ENCODE data around the gene FRMD5. TPM values are rescaled to one million over a fixed set of nuclear protein-coding genes. Genes with fewer than 3 reads are reported as not detected.

The FRMD5 gene
- total RNA-seq, 1 donor from 2014 or later: 1.2 TPM

DNA sequence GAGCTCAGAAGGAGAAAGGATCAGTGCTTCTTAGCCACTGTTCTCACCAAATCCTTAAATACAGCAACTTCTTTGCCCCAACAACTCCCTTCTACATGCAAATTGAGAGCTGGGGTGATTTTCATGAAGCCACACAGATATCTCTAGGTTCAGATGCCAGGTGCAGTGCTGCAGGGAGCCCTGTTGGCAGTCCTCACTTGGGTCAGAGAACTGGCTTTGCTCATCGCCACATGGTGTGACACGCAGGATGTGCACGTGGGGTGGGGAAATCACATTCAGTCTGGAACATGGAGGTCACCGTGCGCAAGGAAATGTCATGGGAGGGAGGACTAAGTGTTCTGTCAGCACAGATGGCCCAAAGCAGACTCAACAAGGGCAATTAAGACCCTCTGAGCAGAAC is 264.5 kb downstream of the FRMD5 start:
- no peak for ATAC-seq
- no peaks in the 10 kb centered on the region for H3K4me1 ChIP-seq
- H3K27me3 ChIP-seq: no peaks in the 10 kb centered on the region
- intact Hi-C loops (cut with DNase I): no loop called here
- no peak overlapping the region for H3K27ac ChIP-seq
- no peak for TF ChIP-seq CTCF (IDR thresholded peaks at IDR 0.05)
- H3K36me3 ChIP-seq: no peaks in the 10 kb centered on the region
- H3K4me3 ChIP-seq: no peak overlapping the region
- DNase-seq: no peak
- H3K9me3 ChIP-seq: no peaks in the 10 kb centered on the region

GRCh38 chr15:43930079-43930478 is 265.0 kb downstream of the FRMD5 start:
- DNase-seq (no peak), ATAC-seq (no peak)
- H3K4me1 ChIP-seq: no peaks in the 10 kb centered on the region
- H3K36me3 ChIP-seq: no peaks in the 10 kb centered on the region
- intact Hi-C loops (cut with DNase I): no loop called here
- H3K4me3 ChIP-seq: no peak overlapping the region
- H3K9me3 ChIP-seq: no peaks in the 10 kb centered on the region
- H3K27me3 ChIP-seq: no peaks in the 10 kb centered on the region
- TF ChIP-seq CTCF (IDR thresholded peaks at IDR 0.05): no peak
- no peak overlapping the region for H3K27ac ChIP-seq

DNA sequence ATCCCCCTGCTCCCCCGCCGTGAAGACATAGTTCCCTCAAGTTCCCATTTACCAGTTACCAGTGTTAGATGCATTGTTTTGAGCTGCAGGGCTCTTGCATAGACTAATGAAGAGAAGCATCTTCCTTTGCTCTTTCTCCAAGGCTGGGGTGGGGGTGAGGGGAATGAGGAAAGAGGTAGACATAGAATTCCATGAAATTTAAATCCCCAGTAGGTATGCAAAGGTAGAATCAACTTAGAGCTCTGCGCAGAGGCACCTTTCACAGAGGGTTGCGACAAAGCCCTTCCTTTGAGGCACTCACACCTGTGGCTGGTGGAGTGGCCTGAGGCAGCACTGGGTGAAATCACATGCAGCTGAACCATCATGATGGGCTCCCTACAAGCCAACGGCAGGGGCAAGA is 266.9 kb downstream of the FRMD5 start:
- Histone ChIP-seq H3K27me3 (no peaks in the 10 kb centered on the region), H3K4me3 (no peak overlapping the region), H3K4me1 (no peaks in the 10 kb centered on the region), H3K9me3 (no peaks in the 10 kb centered on the region), H3K27ac (no peak overlapping the region), H3K36me3 (no peaks in the 10 kb centered on the region)
- DNase-seq: no peak
- no peak for ATAC-seq
- intact Hi-C loops (cut with DNase I): no loop called here
- no peak for TF ChIP-seq CTCF (IDR thresholded peaks at IDR 0.05)

GRCh38 chr15:43927203-43927602 is 267.9 kb downstream of the FRMD5 start:
- Histone ChIP-seq H3K36me3 (no peaks in the 10 kb centered on the region), H3K27ac (no peak overlapping the region), H3K4me1 (no peaks in the 10 kb centered on the region), H3K27me3 (no peaks in the 10 kb centered on the region), H3K4me3 (no peak overlapping the region), H3K9me3 (no peaks in the 10 kb centered on the region)
- DNase-seq: no peak
- intact Hi-C loops (cut with DNase I): no loop called here
- no peak for ATAC-seq
- TF ChIP-seq CTCF (IDR thresholded peaks at IDR 0.05): no peak

DNA sequence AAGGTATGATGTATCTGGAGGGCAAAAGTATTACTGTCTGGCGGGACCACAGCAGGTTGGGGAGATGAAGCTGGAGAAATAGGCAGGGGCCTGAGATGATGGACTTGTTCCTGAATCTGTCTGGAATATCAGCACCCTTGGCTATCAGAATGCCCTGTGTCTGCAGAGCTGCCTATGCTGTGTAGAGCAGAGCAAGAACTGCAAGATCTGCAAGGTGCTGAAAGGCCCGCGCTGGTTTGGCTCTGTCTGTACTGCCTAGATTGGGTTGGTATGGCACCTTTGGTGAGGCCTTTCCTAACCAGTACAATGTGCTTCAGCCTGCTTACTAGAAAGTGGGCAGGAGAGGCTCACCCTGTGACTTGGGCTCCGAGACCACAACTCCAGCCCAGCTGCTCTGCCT is 271.5 kb downstream of the FRMD5 start:
- Histone ChIP-seq H3K4me1 (no peaks in the 10 kb centered on the region), H3K36me3 (no peaks in the 10 kb centered on the region), H3K9me3 (no peaks in the 10 kb centered on the region), H3K4me3 (no peak overlapping the region), H3K27ac (no peak overlapping the region), H3K27me3 (peaks cover under 1% of the 10 kb centered on the region)
- ATAC-seq (no peak), DNase-seq (no peak)
- TF ChIP-seq CTCF (IDR thresholded peaks at IDR 0.05): no peak
- intact Hi-C loops (cut with DNase I): no loop called here

DNA sequence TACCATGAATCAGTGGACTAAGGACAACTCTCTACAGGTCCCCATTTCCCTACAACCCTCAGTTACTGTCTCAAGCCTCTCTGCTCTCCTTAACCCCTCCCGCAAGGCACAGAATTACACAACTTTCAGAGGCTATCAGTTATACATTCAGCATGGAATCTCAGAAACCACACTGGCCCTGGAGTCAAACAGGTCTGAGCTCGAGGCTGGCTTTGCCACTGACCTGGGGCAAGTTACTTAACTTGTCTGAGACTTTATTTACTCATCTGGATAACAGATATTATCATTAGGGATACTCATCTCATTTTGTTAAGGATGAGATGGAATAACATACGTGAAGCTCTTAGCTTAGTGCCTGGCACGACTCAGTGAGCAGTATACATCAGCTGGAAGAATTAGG is 273.1 kb downstream of the FRMD5 start:
- H3K27ac ChIP-seq: no peak overlapping the region

More for the DNA sequence above, 273.1 kb downstream of the FRMD5 start:
- ATAC-seq (no peak), DNase-seq (no peak)
- Histone ChIP-seq H3K36me3 (no peaks in the 10 kb centered on the region), H3K4me1 (no peaks in the 10 kb centered on the region), H3K27me3 (peaks cover 9% of the 10 kb centered on the region), H3K4me3 (no peak overlapping the region), H3K9me3 (no peaks in the 10 kb centered on the region)
- TF ChIP-seq CTCF (IDR thresholded peaks at IDR 0.05): no peak
- intact Hi-C loops (cut with DNase I): no loop called here

Data from upper lobe of right lung (tissue), 1 donor.